ENCODE measurements around the gene TLK1. TPM values are rescaled to one million over a fixed set of nuclear protein-coding genes. Genes with fewer than 3 reads are reported as not detected.

TLK1 gene
- total RNA-seq, 4 donors from 2014 or later: 7.7 to 14.2 (median 10.0) TPM

DNA sequence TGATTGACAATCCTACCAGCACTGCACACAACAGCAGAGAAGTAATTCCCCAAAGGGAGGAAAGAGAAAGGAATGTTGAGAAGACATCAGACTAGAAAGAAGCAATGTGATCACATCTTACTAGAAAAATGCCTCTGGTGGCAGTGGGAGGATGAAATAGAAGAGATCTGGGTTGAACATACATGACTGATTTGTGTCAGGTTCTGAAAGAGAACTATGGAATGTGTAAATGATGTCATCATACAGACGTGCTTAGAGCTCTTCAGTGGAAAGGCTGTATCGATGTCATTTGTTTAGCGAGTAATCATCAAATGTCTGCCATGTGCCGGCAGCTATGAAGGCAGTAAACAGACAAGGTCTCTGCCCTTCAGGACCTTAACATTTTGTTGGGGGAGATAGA is 206.8 kb downstream of the TLK1 start:
- ATAC-seq: no peak
- Histone ChIP-seq H3K27me3 (no peaks in the 10 kb centered on the region), H3K9me3 (no peaks in the 10 kb centered on the region), H3K4me3 (no peak overlapping the region), H3K36me3 (peaks cover 3 to 91% of the 10 kb centered on the region in 2 donors), H3K4me1 (no peaks in the 10 kb centered on the region), H3K27ac (no peak overlapping the region)
- TF ChIP-seq, protein P1, sequence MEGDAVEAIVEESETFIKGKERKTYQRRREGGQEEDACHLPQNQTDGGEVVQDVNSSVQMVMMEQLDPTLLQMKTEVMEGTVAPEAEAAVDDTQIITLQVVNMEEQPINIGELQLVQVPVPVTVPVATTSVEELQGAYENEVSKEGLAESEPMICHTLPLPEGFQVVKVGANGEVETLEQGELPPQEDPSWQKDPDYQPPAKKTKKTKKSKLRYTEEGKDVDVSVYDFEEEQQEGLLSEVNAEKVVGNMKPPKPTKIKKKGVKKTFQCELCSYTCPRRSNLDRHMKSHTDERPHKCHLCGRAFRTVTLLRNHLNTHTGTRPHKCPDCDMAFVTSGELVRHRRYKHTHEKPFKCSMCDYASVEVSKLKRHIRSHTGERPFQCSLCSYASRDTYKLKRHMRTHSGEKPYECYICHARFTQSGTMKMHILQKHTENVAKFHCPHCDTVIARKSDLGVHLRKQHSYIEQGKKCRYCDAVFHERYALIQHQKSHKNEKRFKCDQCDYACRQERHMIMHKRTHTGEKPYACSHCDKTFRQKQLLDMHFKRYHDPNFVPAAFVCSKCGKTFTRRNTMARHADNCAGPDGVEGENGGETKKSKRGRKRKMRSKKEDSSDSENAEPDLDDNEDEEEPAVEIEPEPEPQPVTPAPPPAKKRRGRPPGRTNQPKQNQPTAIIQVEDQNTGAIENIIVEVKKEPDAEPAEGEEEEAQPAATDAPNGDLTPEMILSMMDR (IDR thresholded peaks at IDR 0.05 in 4 of 5, conservative IDR thresholded peaks at IDR 0.05 in 1 of 5): no peak
- TF ChIP-seq POLR2A (IDR thresholded peaks at IDR 0.05): no peak
- no peak for DNase-seq
- in situ Hi-C loops (cut with MboI; ENCODE audit: low sequenced_read_pairs in 4 of 4) (loop anchor here in 2 of 4 donors (25.0 kb wide), 1 partner anchor 208 kb away; the partner anchor contains the start of gene TLK1 (in 2 of the 2)), intact Hi-C loops (cut with DNase I; ENCODE audit: low total_unique reads) (no loop called here)

DNA sequence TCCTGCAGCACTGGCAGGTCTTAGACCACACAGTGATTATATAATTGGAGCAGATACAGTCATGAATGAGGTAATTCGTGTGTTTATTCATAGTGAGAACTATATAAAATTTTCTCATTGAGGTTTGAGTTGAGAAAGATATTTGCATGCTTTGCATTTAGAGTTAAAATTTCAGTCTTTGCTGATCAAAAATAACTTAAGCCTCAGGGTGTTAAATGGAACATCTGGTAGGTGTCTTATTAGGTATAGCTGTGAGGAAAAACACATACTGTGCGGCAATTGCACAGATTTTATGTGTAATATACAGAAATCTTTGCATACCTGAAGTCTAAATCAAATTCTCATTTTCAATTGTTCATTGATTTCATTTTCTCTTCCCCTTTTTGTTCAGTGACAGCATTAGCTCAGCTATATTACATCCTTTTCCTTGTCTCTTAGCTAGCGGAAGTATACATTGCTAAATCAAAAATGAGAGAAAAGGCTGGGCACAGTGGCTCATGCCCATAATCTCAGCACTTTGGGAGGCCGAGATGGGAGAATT is 210.4 kb downstream of the TLK1 start:
- Histone ChIP-seq H3K36me3 (peaks cover 0 to 60% of the 10 kb centered on the region in 2 donors), H3K27me3 (no peaks in the 10 kb centered on the region), H3K4me3 (no peak overlapping the region), H3K27ac (no peak overlapping the region), H3K9me3 (no peaks in the 10 kb centered on the region), H3K4me1 (no peaks in the 10 kb centered on the region)
- ATAC-seq: no peak
- in situ Hi-C loops (cut with MboI; ENCODE audit: low sequenced_read_pairs in 4 of 4): loop anchor here in 2 of 4 donors (25.0 kb wide), 1 partner anchor 212 kb away; the partner anchor contains the start of gene TLK1 (in 2 of the 2)
- TF ChIP-seq, protein P1 (IDR thresholded peaks at IDR 0.05 in 4 of 5, conservative IDR thresholded peaks at IDR 0.05 in 1 of 5): no peak
- TF ChIP-seq POLR2A (IDR thresholded peaks at IDR 0.05): no peak
- intact Hi-C loops (cut with DNase I; ENCODE audit: low total_unique reads): no loop called here
- DNase-seq: no peak

DNA sequence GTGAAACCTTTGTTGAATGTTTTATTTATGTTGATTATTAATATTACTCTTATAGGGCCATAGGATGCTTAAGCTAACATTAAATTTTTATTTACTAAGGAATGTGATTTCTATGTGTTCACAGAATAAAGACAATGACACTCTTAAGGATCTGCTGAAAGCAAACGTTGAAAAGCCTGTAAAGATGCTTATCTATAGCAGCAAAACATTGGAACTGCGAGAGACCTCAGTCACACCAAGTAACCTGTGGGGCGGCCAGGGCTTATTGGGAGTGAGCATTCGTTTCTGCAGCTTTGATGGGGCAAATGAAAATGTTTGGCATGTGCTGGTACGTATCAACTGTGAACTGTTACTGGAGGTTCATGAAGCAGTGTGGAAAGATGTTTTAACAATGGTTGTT is 211.3 kb downstream of the TLK1 start:
- TF ChIP-seq, protein P1 (IDR thresholded peaks at IDR 0.05 in 4 of 5, conservative IDR thresholded peaks at IDR 0.05 in 1 of 5): no peak
- TF ChIP-seq POLR2A (IDR thresholded peaks at IDR 0.05): no peak
- Histone ChIP-seq H3K9me3 (no peaks in the 10 kb centered on the region), H3K27me3 (no peaks in the 10 kb centered on the region), H3K4me1 (no peaks in the 10 kb centered on the region), H3K36me3 (peaks cover 0 to 51% of the 10 kb centered on the region in 2 donors), H3K4me3 (no peak overlapping the region), H3K27ac (no peak overlapping the region)
- in situ Hi-C loops (cut with MboI; ENCODE audit: low sequenced_read_pairs in 4 of 4) (loop anchor here in 2 of 4 donors (25.0 kb wide), 2 partner anchors 738 to 1362 kb away; partner anchors contain the start of genes DYNC1I2 (in 2 of the 2) and PPIG (in 1 of the 2)), intact Hi-C loops (cut with DNase I; ENCODE audit: low total_unique reads) (no loop called here)
- DNase-seq (no peak), ATAC-seq (no peak)

DNA sequence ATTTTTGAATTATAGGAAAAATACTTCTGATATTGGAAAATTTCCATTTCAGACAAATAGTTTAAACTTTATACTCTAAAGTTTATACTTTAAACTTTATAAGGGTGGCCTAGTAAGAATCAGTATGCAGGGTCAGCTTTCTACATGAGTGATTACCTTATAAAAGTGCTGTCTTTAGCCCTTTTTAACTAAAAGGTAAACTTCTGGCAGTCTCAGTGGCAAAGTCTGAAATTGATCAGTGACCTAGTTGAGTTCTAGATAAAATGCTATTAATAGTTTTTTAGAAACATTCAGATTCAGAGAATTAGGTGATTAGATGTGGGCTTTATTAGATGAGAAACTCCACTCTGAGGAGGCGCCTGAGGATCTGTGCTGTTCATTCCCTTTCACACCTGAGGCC is 216.1 kb downstream of the TLK1 start:
- Histone ChIP-seq H3K4me3 (no peak overlapping the region), H3K27ac (no peak overlapping the region), H3K27me3 (no peaks in the 10 kb centered on the region), H3K9me3 (no peaks in the 10 kb centered on the region), H3K4me1 (peaks cover 6 to 7% of the 10 kb centered on the region in 2 donors), H3K36me3 (peaks cover 0 to 2% of the 10 kb centered on the region in 2 donors)
- no peak for DNase-seq
- intact Hi-C loops (cut with DNase I; ENCODE audit: low total_unique reads) (no loop called here), in situ Hi-C loops (cut with MboI; ENCODE audit: low sequenced_read_pairs in 4 of 4) (loop anchor here in 2 of 4 donors (25.0 kb wide), 2 partner anchors 743 to 1357 kb away; partner anchors contain the start of genes DYNC1I2 (in 2 of the 2) and PPIG (in 1 of the 2))
- TF ChIP-seq, protein P1 (IDR thresholded peaks at IDR 0.05 in 4 of 5, conservative IDR thresholded peaks at IDR 0.05 in 1 of 5): no peak
- no peak for TF ChIP-seq POLR2A (IDR thresholded peaks at IDR 0.05)
- ATAC-seq: no peak
